ENCODE data around the gene GNA12. TPM values are rescaled to one million over a fixed set of nuclear protein-coding genes. Genes with fewer than 3 reads are reported as not detected.

GNA12 gene
- polyA plus RNA-seq, 1 donor (not counting 4 experiments of a cell fraction or from before 2014, with no cell fraction given): 35.5 TPM

DNA sequence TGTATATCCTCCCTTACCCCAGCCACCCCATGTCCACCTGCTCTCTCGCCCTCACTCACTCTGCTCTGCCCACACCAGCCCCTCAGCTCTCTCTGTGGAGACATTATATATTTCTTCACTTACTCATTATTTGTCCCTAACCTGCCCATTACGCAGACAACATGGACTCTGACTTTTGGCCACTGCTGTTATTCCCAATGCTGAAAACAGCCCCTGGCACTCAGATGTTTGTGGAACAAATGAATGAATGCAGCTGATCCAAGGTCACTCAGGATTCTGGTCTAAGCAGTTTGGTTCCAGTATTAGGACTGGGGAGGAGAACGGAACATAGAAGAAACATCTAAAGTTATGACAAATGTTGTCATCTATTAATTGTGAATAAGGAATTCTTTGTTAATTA lies 26.7 kb downstream of the GNA12 start:
- Histone ChIP-seq H3K27ac (ENCODE audit: control insufficient read depth, insufficient read depth, low read length) (no peak overlapping the region), H3K36me3 (ENCODE audit: control insufficient read depth in 2 of 2, extremely low read depth in 1 of 2, insufficient read depth in 2 of 2, low read length in 2 of 2) (peaks cover 0 to 2% of the 10 kb centered on the region in 2 experiments), H3K4me2 (ENCODE audit: control insufficient read depth, extremely low read depth, insufficient read depth, low read depth, low read length) (no peak overlapping the region), H2AFZ (ENCODE audit: control insufficient read depth, low read length) (no peak overlapping the region), H4K20me1 (ENCODE audit: control insufficient read depth, extremely low read depth, insufficient read depth, low read length) (no peaks in the 10 kb centered on the region), H3K27me3 (ENCODE audit: control insufficient read depth, extremely low read depth, insufficient read depth, low read length) (no peaks in the 10 kb centered on the region), H3K9me3 (ENCODE audit: control insufficient read depth, low read depth, low read length) (no peaks in the 10 kb centered on the region), H3K9ac (ENCODE audit: control insufficient read depth, extremely low read depth, insufficient read depth, low read length) (no peak overlapping the region), H3K4me1 (ENCODE audit: control insufficient read depth, extremely low read depth, insufficient read depth, low read length) (peaks cover 36% of the 10 kb centered on the region), H3K79me2 (ENCODE audit: control insufficient read depth, insufficient read depth, low read length) (peaks cover 66% of the 10 kb centered on the region), H3K9me1 (ENCODE audit: control insufficient read depth, extremely low read depth, insufficient read depth, low read length) (no peaks in the 10 kb centered on the region), H3K4me3 (ENCODE audit: control insufficient read depth in 2 of 3, extremely low read depth in 1 of 3, insufficient read depth in 2 of 3, low read depth in 1 of 3, low read length in 3 of 3) (no peak overlapping the region)
- TF ChIP-seq EZH2 (IDR thresholded peaks at IDR 0.05; ENCODE audit: low read length): no peak
- TF ChIP-seq, protein P1, sequence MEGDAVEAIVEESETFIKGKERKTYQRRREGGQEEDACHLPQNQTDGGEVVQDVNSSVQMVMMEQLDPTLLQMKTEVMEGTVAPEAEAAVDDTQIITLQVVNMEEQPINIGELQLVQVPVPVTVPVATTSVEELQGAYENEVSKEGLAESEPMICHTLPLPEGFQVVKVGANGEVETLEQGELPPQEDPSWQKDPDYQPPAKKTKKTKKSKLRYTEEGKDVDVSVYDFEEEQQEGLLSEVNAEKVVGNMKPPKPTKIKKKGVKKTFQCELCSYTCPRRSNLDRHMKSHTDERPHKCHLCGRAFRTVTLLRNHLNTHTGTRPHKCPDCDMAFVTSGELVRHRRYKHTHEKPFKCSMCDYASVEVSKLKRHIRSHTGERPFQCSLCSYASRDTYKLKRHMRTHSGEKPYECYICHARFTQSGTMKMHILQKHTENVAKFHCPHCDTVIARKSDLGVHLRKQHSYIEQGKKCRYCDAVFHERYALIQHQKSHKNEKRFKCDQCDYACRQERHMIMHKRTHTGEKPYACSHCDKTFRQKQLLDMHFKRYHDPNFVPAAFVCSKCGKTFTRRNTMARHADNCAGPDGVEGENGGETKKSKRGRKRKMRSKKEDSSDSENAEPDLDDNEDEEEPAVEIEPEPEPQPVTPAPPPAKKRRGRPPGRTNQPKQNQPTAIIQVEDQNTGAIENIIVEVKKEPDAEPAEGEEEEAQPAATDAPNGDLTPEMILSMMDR (optimal IDR thresholded peaks at IDR 0.05 in 1 of 3, IDR thresholded peaks at IDR 0.05 in 1 of 3, conservative IDR thresholded peaks at IDR 0.05 in 1 of 3; ENCODE audit: extremely low read depth in 1 of 3, insufficient read depth in 2 of 3, low read length in 3 of 3): no peak
- DNase-seq (ENCODE audit: low read depth, low spot score): no peak
- dilution Hi-C loops (cut with MboI; ENCODE audit: extremely low pct_ligation_motif_present, low sequenced_read_pairs): no loop called here
- no peak for FAIRE-seq

DNA sequence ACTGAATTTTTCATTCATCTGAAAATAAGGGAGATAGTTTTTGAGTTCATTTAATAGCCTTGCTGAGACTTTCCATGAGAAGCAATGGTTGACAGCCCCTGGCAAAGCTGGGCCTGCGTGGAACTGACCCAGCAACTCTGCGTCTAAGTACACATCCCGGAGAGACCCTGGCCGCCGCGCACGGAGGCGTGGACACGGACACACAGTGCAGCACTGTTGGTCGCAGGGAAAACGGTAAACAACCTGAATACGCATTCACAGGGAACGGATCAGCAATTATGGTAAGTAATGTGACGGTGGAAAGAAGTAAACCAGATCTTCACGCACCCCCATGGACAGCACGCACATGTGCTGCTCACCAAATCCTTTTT lies 28.2 kb downstream of the GNA12 start:
- no peak for FAIRE-seq
- peaks cover 3% of the 10 kb centered on the region for H3K9me1 ChIP-seq (ENCODE audit: control insufficient read depth, extremely low read depth, insufficient read depth, low read length)
- H3K79me2 ChIP-seq (ENCODE audit: control insufficient read depth, insufficient read depth, low read length): peaks cover 78% of the 10 kb centered on the region
- no peak for DNase-seq (ENCODE audit: low read depth, low spot score)
- peaks cover 0 to 2% of the 10 kb centered on the region in 2 experiments for H3K36me3 ChIP-seq (ENCODE audit: control insufficient read depth in 2 of 2, extremely low read depth in 1 of 2, insufficient read depth in 2 of 2, low read length in 2 of 2)
- no peaks in the 10 kb centered on the region for H4K20me1 ChIP-seq (ENCODE audit: control insufficient read depth, extremely low read depth, insufficient read depth, low read length)
- H3K9me3 ChIP-seq (ENCODE audit: control insufficient read depth, low read depth, low read length): no peaks in the 10 kb centered on the region
- no peak for TF ChIP-seq EZH2 (IDR thresholded peaks at IDR 0.05; ENCODE audit: low read length)
- no peak overlapping the region for H2AFZ ChIP-seq (ENCODE audit: control insufficient read depth, low read length)
- no peaks in the 10 kb centered on the region for H3K27me3 ChIP-seq (ENCODE audit: control insufficient read depth, extremely low read depth, insufficient read depth, low read length)
- H3K27ac ChIP-seq (ENCODE audit: control insufficient read depth, insufficient read depth, low read length): no peak overlapping the region
- H3K4me3 ChIP-seq (ENCODE audit: control insufficient read depth in 2 of 3, extremely low read depth in 1 of 3, insufficient read depth in 2 of 3, low read depth in 1 of 3, low read length in 3 of 3): no peak overlapping the region
- peaks cover 20% of the 10 kb centered on the region for H3K4me1 ChIP-seq (ENCODE audit: control insufficient read depth, extremely low read depth, insufficient read depth, low read length)
- H3K9ac ChIP-seq (ENCODE audit: control insufficient read depth, extremely low read depth, insufficient read depth, low read length): no peak overlapping the region
- dilution Hi-C loops (cut with MboI; ENCODE audit: extremely low pct_ligation_motif_present, low sequenced_read_pairs): no loop called here
- no peak overlapping the region for H3K4me2 ChIP-seq (ENCODE audit: control insufficient read depth, extremely low read depth, insufficient read depth, low read depth, low read length)

All from keratinocyte (primary cell).